C4-2B (cell line): ENCODE data around the gene POLK.

Source experiments
- H3K27ac ChIP-seq: fragments of 450-650 bp; 2 replicates; pipeline ENCODE4 v1.5.1; 2017
- CTCF ChIP-seq: fragments of 450-650 bp; conservative IDR thresholded peaks from 2 replicates; pipeline ENCODE4 v1.5.1; 2017; ENCODE audit warnings: mild to moderate bottlenecking
- ZFX ChIP-seq: fragments of 450-650 bp; IDR thresholded peaks from 2 replicates; pipeline ENCODE4 v1.6.1; 2017

Gene POLK

GRCh38 chr5:75611311-75612225, 99.9 kb downstream of the POLK start, which contains the start of gene ANKDD1B:
Gene ANKDD1B, plus strand, starts transcription at chr5:75611453. Its CDS starts 182 bp downstream, at chr5:75611635.
- TF ChIP-seq CTCF (no peak), ZFX (no peak)
- H3K27ac ChIP-seq, result no peak within 1 kb of the TSS

GRCh38 chr5:75612226-75612569, 100.5 kb downstream of the POLK start:
- no peak overlapping the region for H3K27ac ChIP-seq
- TF ChIP-seq CTCF (no peak), ZFX (no peak)

DNA sequence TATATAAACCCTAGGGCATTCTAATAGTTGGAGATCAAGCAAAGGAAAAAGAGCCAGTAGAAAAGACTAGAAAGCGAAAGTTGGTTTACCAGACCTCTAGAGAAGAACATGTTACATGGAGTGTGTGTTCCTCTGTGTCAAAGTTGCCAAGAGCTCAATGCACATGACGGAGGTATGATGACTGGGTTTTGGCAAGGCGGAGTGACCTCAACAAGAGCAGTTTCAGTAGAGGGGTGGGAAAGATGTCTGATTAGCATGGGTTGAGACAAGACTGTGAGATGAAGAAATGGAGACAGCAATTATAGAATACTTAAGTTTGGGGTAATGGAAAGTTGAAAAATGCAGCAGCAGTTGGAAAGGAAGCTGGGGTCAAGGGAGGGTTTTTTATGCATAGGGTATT, 101.2 kb downstream of the POLK start:
- TF ChIP-seq ZFX (no peak), CTCF (no peak)
- no peak overlapping the region for H3K27ac ChIP-seq

GRCh38 chr5:75614176-75614575, 102.5 kb downstream of the POLK start:
- TF ChIP-seq CTCF (no peak), ZFX (no peak)
- no peak overlapping the region; the same call in 1 of the 2 replicates for H3K27ac ChIP-seq

GRCh38 chr5:75616371-75616881, 104.7 kb downstream of the POLK start:
- no peak overlapping the region for H3K27ac ChIP-seq
- no peak for TF ChIP-seq ZFX
- no peak for TF ChIP-seq CTCF

GRCh38 chr5:75616971-75617621, 105.4 kb downstream of the POLK start:
- TF ChIP-seq ZFX, result no peak
- no peak for TF ChIP-seq CTCF
- H3K27ac ChIP-seq, result no peak overlapping the region
